ENCODE measurements around the gene TNIP1.

TNIP1 gene, protein sequence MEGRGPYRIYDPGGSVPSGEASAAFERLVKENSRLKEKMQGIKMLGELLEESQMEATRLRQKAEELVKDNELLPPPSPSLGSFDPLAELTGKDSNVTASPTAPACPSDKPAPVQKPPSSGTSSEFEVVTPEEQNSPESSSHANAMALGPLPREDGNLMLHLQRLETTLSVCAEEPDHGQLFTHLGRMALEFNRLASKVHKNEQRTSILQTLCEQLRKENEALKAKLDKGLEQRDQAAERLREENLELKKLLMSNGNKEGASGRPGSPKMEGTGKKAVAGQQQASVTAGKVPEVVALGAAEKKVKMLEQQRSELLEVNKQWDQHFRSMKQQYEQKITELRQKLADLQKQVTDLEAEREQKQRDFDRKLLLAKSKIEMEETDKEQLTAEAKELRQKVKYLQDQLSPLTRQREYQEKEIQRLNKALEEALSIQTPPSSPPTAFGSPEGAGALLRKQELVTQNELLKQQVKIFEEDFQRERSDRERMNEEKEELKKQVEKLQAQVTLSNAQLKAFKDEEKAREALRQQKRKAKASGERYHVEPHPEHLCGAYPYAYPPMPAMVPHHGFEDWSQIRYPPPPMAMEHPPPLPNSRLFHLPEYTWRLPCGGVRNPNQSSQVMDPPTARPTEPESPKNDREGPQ

DNA sequence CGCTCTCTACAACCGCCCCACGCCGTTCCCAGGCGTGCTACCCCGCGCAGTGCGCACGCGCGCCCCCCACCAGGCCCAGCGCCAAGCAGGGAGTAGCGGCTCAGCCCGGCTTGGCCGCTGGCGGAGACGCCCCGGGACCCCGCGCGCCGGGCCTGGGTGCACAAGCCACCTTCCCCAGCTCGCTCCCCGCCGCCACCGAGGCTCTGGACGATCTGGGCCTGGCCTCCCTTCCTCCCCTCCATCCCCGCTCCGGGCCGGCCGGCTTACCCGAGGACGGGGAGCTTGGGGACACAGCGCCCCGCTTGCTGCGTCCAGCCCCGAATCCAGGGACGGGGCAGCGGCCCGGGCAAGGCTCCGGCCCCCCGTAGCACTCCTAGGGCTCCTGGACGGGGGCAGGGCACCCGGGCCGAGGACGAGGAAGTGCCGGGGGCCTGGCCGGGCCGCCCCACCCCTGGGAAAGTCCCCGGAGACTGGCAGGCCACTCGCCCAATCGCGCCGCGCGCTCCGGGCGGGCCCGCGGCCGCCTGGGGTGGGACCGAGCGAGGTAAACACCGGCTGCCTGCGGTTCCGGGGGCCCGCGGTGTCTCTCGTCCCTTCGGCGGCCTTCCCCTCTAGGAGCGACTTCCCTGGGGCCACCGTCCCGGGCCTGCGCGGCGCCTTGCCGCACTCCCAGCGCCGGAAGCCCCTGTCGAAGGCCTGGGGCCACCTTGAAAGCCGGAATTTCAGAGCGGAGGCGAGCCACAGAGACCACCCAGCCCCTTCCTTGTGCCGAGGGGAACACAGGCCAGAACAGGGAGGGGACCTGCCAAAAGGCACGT is at the start of gene TNIP1:
TSS of gene TNIP1 (minus strand) at position 422 of the 818 bp plus-strand sequence. CDS start 15,939 bp downstream, outside the sequence.
- DNase-seq: peak; percentile 80 to 90 (median 88)

GRCh38 chr5:151130235-151130921 is 49.5 kb upstream of the TNIP1 start:
- DNase-seq: no peak

DNA sequence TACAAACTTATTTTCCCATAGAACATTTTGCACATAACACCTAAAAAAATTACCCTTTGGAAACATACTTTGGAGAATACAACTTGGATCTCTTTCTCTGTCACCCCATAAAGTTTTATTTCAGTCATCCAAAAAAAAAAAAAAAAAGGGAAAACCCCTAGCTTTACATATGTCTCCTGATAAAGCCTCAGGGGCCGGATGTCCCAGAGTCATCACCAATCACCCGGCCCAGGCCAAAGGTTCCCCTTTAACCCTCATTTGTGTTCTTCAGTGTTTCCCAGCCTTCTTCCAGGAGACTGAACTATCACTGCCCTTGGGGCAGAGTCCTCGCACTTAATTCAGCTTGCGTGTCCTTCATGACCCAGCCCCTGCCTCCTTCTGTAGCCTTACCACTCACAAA is 48.0 kb upstream of the TNIP1 start:
- no peak for DNase-seq

GRCh38 chr5:151127926-151128325 is 47.1 kb upstream of the TNIP1 start:
- no peak for DNase-seq

GRCh38 chr5:151126199-151126645 is 45.4 kb upstream of the TNIP1 start:
- peak; percentile 28 to 69 (median 55) for DNase-seq

DNA sequence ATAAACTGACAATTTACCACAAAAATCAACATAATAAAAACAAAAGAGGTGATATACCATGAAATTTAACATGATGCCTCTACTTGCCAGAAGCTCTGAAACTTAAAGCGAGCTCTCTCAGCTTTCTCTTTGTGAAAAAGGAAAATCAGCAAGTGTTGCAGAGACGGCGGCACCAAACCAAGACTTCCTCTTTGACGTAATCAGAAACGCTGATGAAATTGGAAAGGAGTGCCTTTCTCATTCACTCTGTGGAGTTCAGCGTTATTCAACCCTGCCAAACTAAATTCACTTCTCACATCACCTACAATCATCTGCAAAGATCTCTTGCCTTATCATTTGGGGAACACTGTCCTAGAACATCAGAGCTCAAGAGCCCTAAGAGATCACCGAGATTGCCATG is 44.6 kb upstream of the TNIP1 start:
- DNase-seq: peak in 2 of 6 experiments; percentile 59

DNA sequence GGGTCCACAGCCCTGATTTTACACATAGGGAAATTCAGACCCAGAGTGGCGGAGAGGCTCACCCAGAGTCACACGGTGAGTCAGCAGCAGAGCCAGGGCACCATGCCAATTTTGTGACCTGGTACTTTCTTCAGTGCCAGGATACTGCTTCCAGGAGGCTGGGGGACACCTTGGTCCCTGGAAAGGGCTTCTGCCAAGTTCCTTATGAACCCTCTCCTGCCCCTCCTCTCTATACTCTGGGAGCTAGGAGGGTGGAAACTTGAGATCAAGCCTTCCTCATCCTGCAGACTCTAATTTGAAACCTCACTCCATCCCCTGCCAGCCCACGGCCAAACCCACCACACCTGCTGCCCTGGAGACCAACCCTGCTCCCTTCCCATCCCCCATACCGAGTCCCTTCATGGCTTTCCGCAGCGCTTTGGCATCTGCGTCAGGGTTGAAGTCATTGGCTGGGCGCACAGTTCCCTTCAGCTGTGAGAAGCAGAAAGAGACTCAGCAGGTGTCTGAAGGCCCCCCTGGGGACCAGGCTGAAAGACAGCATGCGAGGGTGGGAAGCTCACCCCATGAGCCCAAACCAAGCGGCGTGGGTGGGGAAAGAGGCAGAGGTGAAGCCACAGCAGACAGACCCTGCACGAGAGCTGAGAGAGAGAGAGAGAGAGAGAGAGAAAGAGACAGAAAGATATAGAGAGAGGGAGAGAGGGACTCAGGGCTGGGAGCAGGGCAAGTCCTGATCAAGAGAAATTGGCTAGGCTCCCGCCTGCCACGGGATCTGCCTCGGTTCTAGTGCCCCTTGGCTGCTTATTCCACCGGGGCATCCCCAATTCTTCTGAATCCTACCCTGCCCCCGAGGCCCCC is 43.3 kb upstream of the TNIP1 start:
- DNase-seq: peak in 1 of 6 experiments; percentile 10

DNA sequence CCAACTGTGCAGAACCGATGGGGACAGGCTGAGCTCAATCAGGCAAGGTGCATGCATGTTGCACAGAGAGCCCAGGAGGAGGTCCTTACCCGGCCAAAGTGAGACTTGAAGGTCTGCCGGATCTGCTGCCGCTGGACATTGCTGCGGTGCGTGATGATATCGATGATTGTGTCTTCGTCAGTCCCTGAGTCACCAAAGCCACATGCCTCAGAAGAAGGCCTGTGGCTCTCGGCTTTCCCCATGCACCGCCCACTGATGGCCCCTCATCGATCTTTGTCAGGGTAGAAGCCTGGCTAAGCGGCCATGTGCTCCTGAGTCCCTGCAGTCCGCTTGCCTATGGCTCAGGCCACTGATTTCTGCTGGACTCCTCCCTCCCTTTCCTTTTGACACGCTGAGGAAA is 42.0 kb upstream of the TNIP1 start:
- no peak for DNase-seq

GRCh38 chr5:151121665-151122064 is 40.8 kb upstream of the TNIP1 start:
- DNase-seq: no peak

- no peak for DNase-seq
Measured at GRCh38 chr5:151121095-151121494, 40.3 kb upstream of the TNIP1 start.

DNA sequence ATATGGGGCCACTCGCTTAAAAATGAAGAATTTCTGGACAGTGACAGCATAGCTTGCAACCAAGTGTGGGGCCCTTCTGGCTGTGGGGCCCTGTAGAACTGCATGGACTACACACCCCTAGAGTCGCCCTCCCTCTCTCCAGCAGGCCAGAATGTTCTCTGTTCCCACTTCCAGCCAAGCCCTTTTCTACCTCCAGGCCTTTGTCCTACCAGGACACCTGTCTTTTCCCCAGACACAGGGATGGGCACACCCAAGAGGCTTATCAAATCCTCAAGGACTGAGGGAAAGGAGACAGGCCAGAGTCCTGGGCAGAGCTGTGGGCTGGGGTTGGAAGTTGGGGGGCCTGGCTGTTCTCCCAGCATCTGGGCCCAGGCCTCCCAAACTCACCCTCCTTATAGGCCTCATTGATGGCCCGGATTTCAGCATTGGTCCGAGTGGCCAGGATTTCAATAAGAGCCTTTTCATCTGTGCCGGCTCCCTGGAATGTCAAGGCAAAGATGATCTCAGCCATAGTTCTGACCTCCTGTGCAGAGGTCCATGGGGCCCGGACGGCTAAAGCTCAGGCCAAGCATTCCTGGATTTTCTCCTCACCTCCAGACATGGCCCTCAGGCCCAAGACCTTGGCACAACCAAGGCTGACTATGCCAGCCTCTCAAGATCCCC is 38.2 kb upstream of the TNIP1 start:
- DNase-seq: no peak

GRCh38 chr5:151115272-151115905 is 34.6 kb upstream of the TNIP1 start:
- DNase-seq: peak; percentile 42 to 71 (median 60)

GRCh38 chr5:151113651-151114050 is 32.8 kb upstream of the TNIP1 start:
- DNase-seq: no peak

DNA sequence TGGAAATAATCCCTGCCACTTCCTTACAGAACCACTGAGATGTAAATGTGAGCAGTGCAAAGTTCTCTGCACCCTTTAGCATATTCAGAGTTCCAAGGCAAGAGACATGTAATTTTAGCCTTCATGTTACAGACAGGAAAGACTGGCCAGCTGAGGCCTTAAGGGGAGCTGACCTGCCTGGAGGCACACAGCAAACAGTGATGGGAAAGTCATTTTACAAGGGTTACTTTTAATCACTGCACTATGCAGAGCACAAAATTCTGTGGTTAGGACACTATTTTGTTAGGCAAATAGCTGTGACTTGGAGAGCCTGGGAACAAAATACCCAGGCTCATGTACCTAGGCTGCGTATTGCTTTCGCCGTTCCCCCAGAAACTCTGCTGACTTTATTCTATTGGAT is 30.2 kb upstream of the TNIP1 start:
- no peak for DNase-seq

- no peak for DNase-seq
Measured at GRCh38 chr5:151110122-151110681, 29.4 kb upstream of the TNIP1 start.

DNA sequence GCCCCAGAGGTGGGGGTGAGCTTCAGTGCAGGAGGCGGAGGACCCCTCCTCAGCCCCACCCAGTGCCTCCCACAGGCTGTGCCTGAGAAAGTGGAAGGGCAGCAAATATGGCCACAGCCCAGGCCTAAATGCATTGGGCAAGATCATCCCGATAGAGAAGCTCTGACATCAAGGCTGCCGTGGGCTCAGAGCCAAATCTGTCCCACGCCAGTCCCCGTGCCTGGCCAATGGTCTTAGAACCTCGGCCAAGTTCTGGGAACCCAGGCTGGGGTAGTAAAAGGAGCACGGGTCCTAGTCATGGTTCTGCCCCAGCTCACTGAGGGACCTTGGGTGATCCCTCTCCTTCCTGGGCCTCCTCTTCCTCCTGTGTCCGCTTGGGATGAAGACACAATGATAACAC is 27.7 kb upstream of the TNIP1 start:
- DNase-seq: no peak

- no peak for DNase-seq
Measured at GRCh38 chr5:151107738-151108520, 27.1 kb upstream of the TNIP1 start.

DNA sequence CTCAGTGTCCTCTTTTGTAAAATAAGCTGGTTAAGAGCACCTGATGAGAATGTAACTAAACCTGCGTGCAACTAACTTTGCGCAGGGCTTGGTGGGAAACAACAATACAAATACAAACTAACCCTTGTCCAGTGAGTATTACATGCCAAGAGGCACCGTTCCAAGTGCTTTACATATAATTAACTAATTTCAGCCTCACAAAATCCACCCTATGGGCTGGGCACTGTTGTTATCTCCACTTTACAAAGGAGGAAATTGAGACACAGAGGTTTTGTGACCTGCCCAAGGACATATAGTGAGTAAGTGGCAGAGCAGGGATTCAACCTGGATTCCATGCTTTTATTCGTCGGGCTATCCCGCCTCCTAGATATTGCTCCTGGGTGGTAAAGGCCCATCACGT is 26.2 kb upstream of the TNIP1 start:
- no peak for DNase-seq

DNA sequence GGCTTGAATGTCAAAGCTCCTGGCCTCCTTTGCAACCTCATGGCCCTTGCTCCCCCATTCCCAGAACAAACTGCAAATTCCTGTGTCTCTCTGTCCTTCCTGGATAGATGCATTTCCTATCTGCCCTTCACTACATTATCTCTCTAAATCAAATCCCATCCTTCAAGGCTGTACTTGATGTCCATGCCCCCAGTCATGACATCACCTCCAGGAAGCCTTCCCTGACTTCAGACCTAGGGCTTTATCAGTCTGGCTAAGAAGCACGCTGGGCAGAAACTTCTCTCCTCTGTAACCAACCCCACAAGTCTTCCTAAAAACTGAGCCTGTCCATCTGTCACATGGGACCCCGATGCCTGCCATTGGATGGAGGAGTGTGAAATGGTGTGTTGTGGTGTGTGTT is 25.7 kb upstream of the TNIP1 start:
- no peak for DNase-seq

GRCh38 chr5:151106043-151106442 is 25.2 kb upstream of the TNIP1 start:
- DNase-seq: no peak
